SK-N-SH (cell line): ENCODE results near the gene LRP5. TPM values are rescaled to one million over a fixed set of nuclear protein-coding genes. Genes with fewer than 3 reads are reported as not detected.
A peak's percentile ranks its signal among the peaks of the same experiment; 100 is the strongest.

Source experiments
- CTCF ChIA-PET: fragments of 300-600, 350-600 bp; formaldehyde crosslinking; extraction: SDS; loops from one replicate; lab custom pipeline; 2021; lab: Yijun Ruan, JAX
- POLR2A ChIA-PET: fragments of 350-600 bp; sonication (Branson Sonifier 250); formaldehyde crosslinking; extraction: SDS; loops from one replicate; lab custom pipeline; 2020; ENCODE audit warnings: antibody characterized with exemption, inconsistent platforms; lab: Yijun Ruan, JAX
- DNase-seq: peaks from one replicate; pipeline ENCODE4 v3.0.0; 2012
- H2AFZ ChIP-seq: fragments of 200-600 bp; sonication (generic); 2 replicates; pipeline ENCODE4 v1.8.1; 2016; ENCODE audit warnings: antibody characterized with exemption, mild to moderate bottlenecking, low read depth
- H3F3A ChIP-seq: fragments of 200-600 bp; sonication (generic); replicated peaks from 2 replicates; pipeline ENCODE3; 2016; ENCODE audit warnings: antibody characterized with exemption, mild to moderate bottlenecking; ENCODE audit not compliant: insufficient read depth
- H3K27ac ChIP-seq, 2 experiments: fragments of 200-500 bp in 1 of 2; fragments of 200-600 bp in 1 of 2; sonication (Bioruptor generic) in 1 of 2; sonication (generic), shearing (Covaris generic) in 1 of 2; 2 replicates each; pipeline versions ENCODE4 v1.5.1 to v1.6.1; 2014 to 2016; ENCODE audit warnings: low read depth in 2 of 2, inconsistent platforms in 1 of 2, low read length in 1 of 2, mild to moderate bottlenecking in 1 of 2, mixed read lengths in 1 of 2
- H3K27me3 ChIP-seq: fragments of 200-600 bp; sonication (generic), shearing (Covaris generic); 2 replicates; pipeline ENCODE4 v1.6.1; 2016; ENCODE audit warnings: mixed run types; ENCODE audit not compliant: insufficient read depth
- H3K36me3 ChIP-seq, 2 experiments: fragments of 200-500 bp in 1 of 2; fragments of 200-600 bp in 1 of 2; sonication (Bioruptor generic) in 1 of 2; sonication (generic) in 1 of 2; replicated peaks in 1 of 2; 2 replicates each; pipeline versions ENCODE3 to v1.5.1; 2014 to 2016; ENCODE audit warnings: low read length in 1 of 2, mild to moderate bottlenecking in 1 of 2; ENCODE audit not compliant: insufficient read depth in 2 of 2, control insufficient read depth in 1 of 2
- H3K4me1 ChIP-seq, 2 experiments: fragments of 200-500 bp in 1 of 2; fragments of 200-600 bp in 1 of 2; sonication (Bioruptor generic) in 1 of 2; sonication (generic), shearing (Covaris generic) in 1 of 2; 2 replicates each; pipeline versions ENCODE4 v1.5.1 to v1.6.1; 2014 to 2016; ENCODE audit warnings: low read depth in 1 of 2, low read length in 1 of 2, mixed run types in 1 of 2; ENCODE audit not compliant: insufficient read depth in 2 of 2, control insufficient read depth in 1 of 2
- H3K4me2 ChIP-seq: fragments of 200-600 bp; sonication (generic), shearing (Covaris generic); 2 replicates; pipeline ENCODE4 v1.6.1; 2017; ENCODE audit warnings: mixed run types
- H3K4me3 ChIP-seq, 2 experiments: fragments of 200-500 bp in 1 of 2; fragments of 200-600 bp in 1 of 2; sonication (Bioruptor generic) in 1 of 2; sonication (generic), shearing (Covaris generic) in 1 of 2; 2 replicates each; pipeline versions ENCODE4 v1.5.1 to v1.8.1; 2014 to 2016; ENCODE audit warnings: low read depth in 2 of 2, inconsistent platforms in 1 of 2, low read length in 1 of 2, mild to moderate bottlenecking in 1 of 2, mixed read lengths in 1 of 2, moderate library complexity in 1 of 2
- H3K79me2 ChIP-seq: fragments of 200-600 bp; sonication (generic); 2 replicates; pipeline ENCODE4 v1.8.1; 2017; ENCODE audit warnings: mild to moderate bottlenecking; ENCODE audit not compliant: insufficient read depth
- H3K9ac ChIP-seq: fragments of 200-600 bp; sonication (generic); 2 replicates; pipeline ENCODE4 v1.6.1; 2017; ENCODE audit warnings: mixed run types
- H3K9me2 ChIP-seq: fragments of 200-600 bp; sonication (generic); 2 replicates; pipeline ENCODE4 v1.6.1; 2017; ENCODE audit warnings: mixed run types
- H3K9me3 ChIP-seq: fragments of 200-600 bp; sonication (generic); 2 replicates; pipeline ENCODE4 v1.6.1; 2017; ENCODE audit warnings: mixed run types, mild to moderate bottlenecking, moderate library complexity
- H4K20me1 ChIP-seq: fragments of 200-600 bp; sonication (generic); 2 replicates; pipeline ENCODE4 v1.6.1; 2017; ENCODE audit warnings: mild to moderate bottlenecking, mixed run types; ENCODE audit not compliant: insufficient read depth
- CHD2 ChIP-seq: fragments of 150-350 bp; IDR thresholded peaks from 2 replicates; pipeline ENCODE4 v1.6.1; 2018; ENCODE audit warnings: low read length; ENCODE audit not compliant: partially characterized antibody
- ELF1 ChIP-seq: IDR thresholded peaks from 2 replicates; pipeline ENCODE4 v1.4.0; 2012
- EZH2phosphoT487 ChIP-seq: fragments of 200-600 bp; sonication (generic); IDR thresholded peaks from 2 replicates; pipeline ENCODE4 v1.6.1; 2017; ENCODE audit warnings: low read depth, mixed run types, mild to moderate bottlenecking, antibody characterized with exemption, moderate library complexity, borderline replicate concordance
- FOSL2 ChIP-seq: IDR thresholded peaks from 2 replicates; pipeline ENCODE4 v1.4.0; 2012; ENCODE audit warnings: low read depth, mild to moderate bottlenecking, moderate library complexity, borderline replicate concordance
- MAX ChIP-seq: IDR thresholded peaks from 2 replicates; pipeline ENCODE4 v1.4.0; 2012; ENCODE audit warnings: low read depth
- MXI1 ChIP-seq: IDR thresholded peaks from 2 replicates; pipeline ENCODE4 v1.6.1; 2012; ENCODE audit warnings: mild to moderate bottlenecking, low read depth, low read length, improper control_type of control experiment
- NFIC ChIP-seq: IDR thresholded peaks from 2 replicates; pipeline ENCODE4 v1.4.0; 2012; ENCODE audit warnings: borderline replicate concordance
- NRF1 ChIP-seq: IDR thresholded peaks from 2 replicates; pipeline ENCODE4 v1.6.1; 2012; ENCODE audit warnings: low read depth, mild to moderate bottlenecking, low read length
- RCOR1 ChIP-seq: fragments of 150-350 bp; IDR thresholded peaks from 2 replicates; pipeline ENCODE4 v1.6.1; 2017; ENCODE audit warnings: antibody characterized with exemption, low read length
- RFX5 ChIP-seq: IDR thresholded peaks from 2 replicates; pipeline ENCODE4 v1.6.1; 2012; ENCODE audit warnings: mild to moderate bottlenecking, improper control_type of control experiment, low read length
- RXRA ChIP-seq: IDR thresholded peaks from 2 replicates; pipeline ENCODE4 v1.4.0; 2012; ENCODE audit warnings: low read depth, mild to moderate bottlenecking, borderline replicate concordance
- TEAD4 ChIP-seq: IDR thresholded peaks from 2 replicates; pipeline ENCODE4 v1.4.0; 2012; ENCODE audit warnings: mild to moderate bottlenecking, borderline replicate concordance; ENCODE audit not compliant: insufficient read depth
- USF2 ChIP-seq: fragments of 150-350 bp; IDR thresholded peaks from 2 replicates; pipeline ENCODE4 v1.6.1; 2017; ENCODE audit warnings: antibody characterized with exemption, low read length, low read depth, borderline replicate concordance
- YY1 ChIP-seq: IDR thresholded peaks from 2 replicates; pipeline ENCODE4 v1.4.0; 2012; ENCODE audit warnings: low read depth, mild to moderate bottlenecking
- ZBTB33 ChIP-seq: IDR thresholded peaks from 2 replicates; pipeline ENCODE4 v1.4.0; 2012; ENCODE audit warnings: low read depth, borderline replicate concordance
- WGBS: methylation state at CpG from one replicate; pipeline ENCODE4 v1.1.6; 2017; ENCODE audit warnings: low lambda C conversion rate; 5-methylcytosine and 5-hydroxymethylcytosine counted together
- polyA plus RNA-seq, 3 experiments: library from polyadenylated mRNA; depleted of rRNA; stranded (reverse); fragments of >200 nt; gene quantifications; 2 replicates each; pipeline ENCODE4 v1.2.3, GENCODE V29; 2012
- TF ChIP-seq, protein P1 (sequence below): fragments of 200-600 bp; sonication (generic); IDR thresholded peaks from 2 replicates; pipeline ENCODE4 v1.6.1; 2017; ENCODE audit warnings: antibody characterized with exemption, mild to moderate bottlenecking, moderate library complexity
- TF ChIP-seq, protein P2 (sequence below): IDR thresholded peaks from 2 replicates; pipeline ENCODE4 v1.4.0; 2012; ENCODE audit warnings: low read depth, borderline replicate concordance
- TF ChIP-seq, protein P3 (sequence below): fragments of 150-350 bp; IDR thresholded peaks from 2 replicates; pipeline ENCODE4 v1.6.1; 2016; ENCODE audit warnings: mild to moderate bottlenecking, low read depth, low read length

Gene LRP5
- polyA plus RNA-seq, 1 of the 3 experiments (the other 2 are of a cell fraction): 15.0 TPM

- TF ChIP-seq, protein P1, sequence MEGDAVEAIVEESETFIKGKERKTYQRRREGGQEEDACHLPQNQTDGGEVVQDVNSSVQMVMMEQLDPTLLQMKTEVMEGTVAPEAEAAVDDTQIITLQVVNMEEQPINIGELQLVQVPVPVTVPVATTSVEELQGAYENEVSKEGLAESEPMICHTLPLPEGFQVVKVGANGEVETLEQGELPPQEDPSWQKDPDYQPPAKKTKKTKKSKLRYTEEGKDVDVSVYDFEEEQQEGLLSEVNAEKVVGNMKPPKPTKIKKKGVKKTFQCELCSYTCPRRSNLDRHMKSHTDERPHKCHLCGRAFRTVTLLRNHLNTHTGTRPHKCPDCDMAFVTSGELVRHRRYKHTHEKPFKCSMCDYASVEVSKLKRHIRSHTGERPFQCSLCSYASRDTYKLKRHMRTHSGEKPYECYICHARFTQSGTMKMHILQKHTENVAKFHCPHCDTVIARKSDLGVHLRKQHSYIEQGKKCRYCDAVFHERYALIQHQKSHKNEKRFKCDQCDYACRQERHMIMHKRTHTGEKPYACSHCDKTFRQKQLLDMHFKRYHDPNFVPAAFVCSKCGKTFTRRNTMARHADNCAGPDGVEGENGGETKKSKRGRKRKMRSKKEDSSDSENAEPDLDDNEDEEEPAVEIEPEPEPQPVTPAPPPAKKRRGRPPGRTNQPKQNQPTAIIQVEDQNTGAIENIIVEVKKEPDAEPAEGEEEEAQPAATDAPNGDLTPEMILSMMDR: no peak
- TF ChIP-seq EZH2phosphoT487 (no peak), NFIC (no peak)
Measured at GRCh38 chr11:68267881-68268240, 44.5 kb upstream of the LRP5 start (continued).

DNA sequence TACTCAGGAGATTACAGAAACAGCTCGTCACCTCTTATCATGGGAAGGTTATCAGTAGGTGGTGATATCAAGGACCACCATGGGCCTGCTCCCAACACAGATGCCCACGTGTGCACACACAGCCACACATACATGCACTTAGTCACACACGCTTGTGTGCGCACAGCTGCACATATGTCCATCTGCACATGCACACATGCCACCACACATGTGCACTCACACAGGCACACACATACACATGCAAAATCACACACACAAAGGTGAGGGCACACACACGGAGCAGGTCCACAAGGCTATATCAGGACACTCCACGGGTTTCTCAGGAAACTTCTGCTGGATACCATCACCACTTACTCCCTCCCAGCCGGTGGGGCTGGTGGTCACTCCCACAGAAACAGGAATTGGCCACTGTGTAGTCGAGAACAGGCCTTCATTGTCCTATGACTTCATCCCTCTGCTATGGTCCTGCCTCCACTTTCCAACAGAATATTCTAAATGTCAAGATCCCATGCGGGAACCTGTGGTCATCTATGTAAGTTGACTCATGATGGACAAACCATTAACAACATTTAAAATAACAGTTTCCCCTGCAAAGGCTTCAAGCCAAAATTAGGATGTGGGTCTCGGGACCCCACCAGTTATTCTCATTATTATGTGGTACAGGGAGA lies 42.8 kb upstream of the LRP5 start:
- H3K79me2 ChIP-seq: peaks cover 66% of the 10 kb centered on the region
- DNase-seq: no peak
- no peak overlapping the region for H2AFZ ChIP-seq
- CTCF ChIA-PET: interaction anchor here (4.1 kb wide), 1 partner anchor 11 kb away, joined by 50 read pairs; no protein-coding TSS in a partner anchor
- H3K4me1 ChIP-seq: peaks cover 14 to 17% of the 10 kb centered on the region in 2 experiments; a peak in 3 of 4 replicates
- H4K20me1 ChIP-seq: 0 out of 2 replicates have a peak, but pooled peaks cover 7% of the 10 kb centered on the region
- no peaks in the 10 kb centered on the region for H3K9me3 ChIP-seq
- POLR2A ChIA-PET: no interaction called here
- peak overlapping the region; percentile 92 for H3K4me2 ChIP-seq
- H3K9ac ChIP-seq: no peak overlapping the region
- 81% methylated on average over 9 of the region's 10 CpGs for WGBS
- peaks cover 18 to 26% of the 10 kb centered on the region in 2 experiments for H3K36me3 ChIP-seq
- H3F3A ChIP-seq: peaks cover 3% of the 10 kb centered on the region
- H3K4me3 ChIP-seq: 0 out of 4 replicates have a peak overlapping the region, but pooled peaks of 1 of the 2 experiments have one; percentile 75
- TF ChIP-seq RFX5: no peak
- TF ChIP-seq MXI1: no peak
- TF ChIP-seq NRF1: no peak
- no peak for TF ChIP-seq TEAD4
- no peak for TF ChIP-seq RXRA
- TF ChIP-seq FOSL2: no peak
- TF ChIP-seq CHD2: no peak
- no peak for TF ChIP-seq ELF1
- TF ChIP-seq ZBTB33: no peak
- no peak for TF ChIP-seq YY1
- TF ChIP-seq, protein P2, sequence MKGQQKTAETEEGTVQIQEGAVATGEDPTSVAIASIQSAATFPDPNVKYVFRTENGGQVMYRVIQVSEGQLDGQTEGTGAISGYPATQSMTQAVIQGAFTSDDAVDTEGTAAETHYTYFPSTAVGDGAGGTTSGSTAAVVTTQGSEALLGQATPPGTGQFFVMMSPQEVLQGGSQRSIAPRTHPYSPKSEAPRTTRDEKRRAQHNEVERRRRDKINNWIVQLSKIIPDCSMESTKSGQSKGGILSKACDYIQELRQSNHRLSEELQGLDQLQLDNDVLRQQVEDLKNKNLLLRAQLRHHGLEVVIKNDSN: no peak
- no peak for TF ChIP-seq RCOR1
- TF ChIP-seq USF2: no peak
- no peak for TF ChIP-seq EZH2phosphoT487
- TF ChIP-seq MAX: no peak
- TF ChIP-seq, protein P3, sequence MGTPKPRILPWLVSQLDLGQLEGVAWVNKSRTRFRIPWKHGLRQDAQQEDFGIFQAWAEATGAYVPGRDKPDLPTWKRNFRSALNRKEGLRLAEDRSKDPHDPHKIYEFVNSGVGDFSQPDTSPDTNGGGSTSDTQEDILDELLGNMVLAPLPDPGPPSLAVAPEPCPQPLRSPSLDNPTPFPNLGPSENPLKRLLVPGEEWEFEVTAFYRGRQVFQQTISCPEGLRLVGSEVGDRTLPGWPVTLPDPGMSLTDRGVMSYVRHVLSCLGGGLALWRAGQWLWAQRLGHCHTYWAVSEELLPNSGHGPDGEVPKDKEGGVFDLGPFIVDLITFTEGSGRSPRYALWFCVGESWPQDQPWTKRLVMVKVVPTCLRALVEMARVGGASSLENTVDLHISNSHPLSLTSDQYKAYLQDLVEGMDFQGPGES: no peak
- TF ChIP-seq, all 33 proteins: peak for 0
- no peaks in the 10 kb centered on the region for H3K27me3 ChIP-seq
- H3K9me2 ChIP-seq: no peaks in the 10 kb centered on the region
- H3K27ac ChIP-seq: peak overlapping the region in 1 of 2 experiments; percentile 25; a peak in 1 of 4 replicates
